HUDEP-2 (cell line): ENCODE results near the gene MPND.

ENCODE experiments used
- DNase-seq, 76 experiments: peaks; one replicate each; lab custom pipeline; 2025; ENCODE audit not compliant: unreplicated experiment in 76 of 76; lab: John Stamatoyannopoulos, UW

MPND gene

GRCh38 chr19:4343370-4344307 lies at the start of gene MPND:
Gene MPND (plus strand): TSS chr19:4343562. CDS start chr19:4343594, 32 bp downstream.
- DNase-seq = peak in 72 of 76 experiments; percentile 36 to 98 (median 82)

GRCh38 chr19:4294389-4294788 lies 49.0 kb upstream of the MPND start:
- no peak for DNase-seq

GRCh38 chr19:4295972-4296771 lies 47.2 kb upstream of the MPND start:
- DNase-seq = peak in 5 of 76 experiments; percentile 14 to 34 (median 23)

GRCh38 chr19:4297901-4298809 lies 45.2 kb upstream of the MPND start:
- DNase-seq = no peak

- no peak for DNase-seq
These were observed 44.4 kb upstream of the MPND start for GRCh38 chr19:4298810-4299550.

GRCh38 chr19:4300589-4300988 lies 42.8 kb upstream of the MPND start:
- DNase-seq = no peak

- DNase-seq = no peak
These were observed 41.6 kb upstream of the MPND start for GRCh38 chr19:4301590-4302242.

GRCh38 chr19:4302243-4302640 lies 41.1 kb upstream of the MPND start, which contains the start of gene TMIGD2:
Gene TMIGD2 (minus strand): TSS chr19:4302389. CDS start chr19:4302385, 4 bp downstream.
- no peak for DNase-seq

- DNase-seq = no peak
These were observed 39.4 kb upstream of the MPND start for GRCh38 chr19:4303819-4304537.

- DNase-seq = peak in 43 of 76 experiments; percentile 10 to 71 (median 39)
These were observed 38.7 kb upstream of the MPND start, which contains the start of gene FSD1 for GRCh38 chr19:4304538-4305256. Gene FSD1 (plus strand): TSS chr19:4304598. CDS start chr19:4304747, 149 bp downstream.

- DNase-seq = no peak
These were observed 38.1 kb upstream of the MPND start for GRCh38 chr19:4305257-4305612.

GRCh38 chr19:4305659-4306058 lies 37.7 kb upstream of the MPND start:
- no peak for DNase-seq

- peak in 10 of 76 experiments; percentile 7 to 31 (median 21) for DNase-seq
These were observed 32.9 kb upstream of the MPND start for GRCh38 chr19:4310247-4311121.

GRCh38 chr19:4313847-4314490 lies 29.4 kb upstream of the MPND start:
- no peak for DNase-seq

- no peak for DNase-seq
These were observed 26.4 kb upstream of the MPND start for GRCh38 chr19:4316956-4317355.

- DNase-seq = no peak
These were observed 24.9 kb upstream of the MPND start for GRCh38 chr19:4318460-4318859.
